HL-60 (cell line): Measurements from ENCODE around the gene FASTKD2.

ENCODE experiments used
- DNase-seq, 2 experiments: peaks; one replicate each; pipeline ENCODE4 v3.0.0-alpha.2; 2010 to 2020; ENCODE audit warnings: low read depth in 1 of 2, low spot score in 1 of 2
- H3K27ac ChIP-seq: fragments of 250-450 bp; sonication (Bioruptor Pico); replicated peaks from 2 replicates; pipeline ENCODE4 v1.5.1; 2020; ENCODE audit warnings: mild to moderate bottlenecking, moderate library complexity
- H3K27me3 ChIP-seq: fragments of 250-450 bp; sonication (Bioruptor Pico); 2 replicates; pipeline ENCODE4 v1.5.1; 2021; ENCODE audit warnings: mild to moderate bottlenecking, moderate library complexity; ENCODE audit not compliant: insufficient read depth, poor library complexity, severe bottlenecking
- H3K4me3 ChIP-seq: replicated peaks from 2 replicates; pipeline ENCODE4 v1.5.1; 2011; ENCODE audit warnings: mild to moderate bottlenecking, control low read depth, low read length; ENCODE audit not compliant: insufficient read depth
- CTCF ChIP-seq: IDR thresholded peaks from one replicate; pipeline ENCODE4 v1.5.1; 2011; ENCODE audit warnings: low read length, control low read depth, inconsistent platforms; ENCODE audit not compliant: insufficient read depth
- GABPA ChIP-seq: IDR thresholded peaks from 2 replicates; pipeline ENCODE4 v1.6.1; 2012; ENCODE audit warnings: low read depth
- POLR2AphosphoS5 ChIP-seq: IDR thresholded peaks from 2 replicates; pipeline ENCODE4 v1.6.1; 2012; ENCODE audit warnings: low read depth
- REST ChIP-seq: IDR thresholded peaks from 2 replicates; pipeline ENCODE4 v1.6.1; 2012; ENCODE audit warnings: low read depth; ENCODE audit not compliant: insufficient replicate concordance
- SPI1 ChIP-seq: IDR thresholded peaks from 2 replicates; pipeline ENCODE4 v1.6.1; 2012; ENCODE audit warnings: low read depth, mild to moderate bottlenecking, borderline replicate concordance

Gene FASTKD2

GRCh38 chr2:206798000-206798399 lies 32.6 kb downstream of the FASTKD2 start:
- Histone ChIP-seq H3K27ac (peak overlapping the region; percentile 68), H3K4me3 (no peak overlapping the region), H3K27me3 (no peaks in the 10 kb centered on the region)
- TF ChIP-seq SPI1: peak; percentile 85
- TF ChIP-seq GABPA: 0 out of 2 replicates have a peak, but pooled peaks have one; percentile 33
- no peak for TF ChIP-seq CTCF
- no peak for TF ChIP-seq POLR2AphosphoS5
- DNase-seq: peak in 1 of 2 experiments; percentile 47

- H3K27me3 ChIP-seq: no peaks in the 10 kb centered on the region
- no peak for TF ChIP-seq GABPA
- TF ChIP-seq POLR2AphosphoS5: no peak
- TF ChIP-seq REST: no peak
- no peak for TF ChIP-seq SPI1
- no peak for TF ChIP-seq CTCF
- DNase-seq: peak; percentile 21 to 76
- H3K27ac ChIP-seq: peak overlapping the region; percentile 68
- H3K4me3 ChIP-seq: no peak overlapping the region
Observed at GRCh38 chr2:206799083-206799482, 33.7 kb downstream of the FASTKD2 start.

GRCh38 chr2:206800506-206801417 lies 35.4 kb downstream of the FASTKD2 start:
- no peak overlapping the region for H3K4me3 ChIP-seq
- DNase-seq: peak; percentile 20 to 69
- no peaks in the 10 kb centered on the region for H3K27me3 ChIP-seq
- peak overlapping the region; percentile 68 for H3K27ac ChIP-seq
- TF ChIP-seq SPI1 (no peak), CTCF (peak; percentile 72)

GRCh38 chr2:206801418-206802189 lies 36.2 kb downstream of the FASTKD2 start:
- DNase-seq: no peak
- H3K27ac ChIP-seq: no peak overlapping the region
- no peaks in the 10 kb centered on the region for H3K27me3 ChIP-seq
- no peak overlapping the region for H3K4me3 ChIP-seq
- TF ChIP-seq SPI1: no peak
- no peak for TF ChIP-seq CTCF
- no peak for TF ChIP-seq GABPA
- no peak for TF ChIP-seq POLR2AphosphoS5
